HG03439 (cell line): ENCODE measurements around the gene EEIG1.

Experiments
- ATAC-seq: cut with Tn5 transposase; IDR thresholded peaks from one replicate; pipeline ENCODE4 v1.9.1; 2021; ENCODE audit warnings: mild to moderate bottlenecking, moderate library complexity; ENCODE audit not compliant: unreplicated experiment

Gene EEIG1

DNA sequence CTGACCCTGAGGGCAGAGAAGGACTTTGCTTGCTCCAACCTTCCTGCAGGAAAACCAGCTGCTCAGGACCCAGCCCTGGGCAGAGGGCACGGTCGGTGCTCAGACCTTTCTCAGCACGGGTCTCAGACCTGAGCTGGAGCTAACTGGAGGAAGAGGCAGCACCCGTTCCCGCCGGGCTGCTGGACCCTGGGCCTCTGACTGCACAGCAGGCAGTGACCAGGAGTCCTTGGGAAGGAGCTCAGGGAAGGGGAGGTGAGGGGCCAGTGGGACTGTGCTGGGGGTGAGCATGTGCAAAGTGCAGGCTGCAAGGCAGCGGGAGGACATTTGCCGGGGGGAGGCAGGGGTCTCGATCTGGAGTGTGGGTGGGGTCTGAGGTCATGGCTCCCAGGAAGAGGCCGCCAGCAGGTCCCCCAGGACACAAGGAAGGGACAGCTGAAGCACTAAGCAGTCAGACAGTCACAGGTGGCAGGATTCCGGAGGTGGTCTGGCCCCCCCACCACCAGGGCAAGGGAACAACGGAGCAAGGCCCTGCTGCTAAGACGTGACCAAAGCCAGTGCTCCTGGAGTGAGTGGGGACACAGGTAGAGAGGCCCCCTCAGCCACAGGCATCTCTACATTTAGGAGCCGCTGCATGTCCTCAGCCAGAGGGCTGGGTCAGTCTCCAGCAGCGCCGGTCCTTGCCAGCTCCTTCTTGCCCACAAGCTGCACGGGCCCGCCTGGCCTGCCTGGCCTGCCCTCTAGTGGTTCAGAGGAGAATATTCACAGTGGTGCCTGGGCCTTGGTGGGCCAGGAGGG is 38.4 kb downstream of the EEIG1 start:
- no peak for ATAC-seq

DNA sequence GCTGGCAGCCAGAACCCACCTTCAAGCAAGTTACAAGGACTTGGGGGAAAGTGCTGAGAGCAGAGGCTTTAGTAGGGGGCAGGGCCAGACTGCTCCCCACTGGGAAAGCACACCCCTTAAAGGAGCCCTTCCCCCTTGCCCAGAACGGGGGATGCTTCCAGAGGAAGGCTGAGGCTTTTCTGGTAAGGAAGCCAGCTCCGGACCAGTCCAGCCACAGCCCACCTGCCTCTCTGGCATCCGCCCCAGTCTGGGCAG is 38.9 kb downstream of the EEIG1 start:
- ATAC-seq = no peak

DNA sequence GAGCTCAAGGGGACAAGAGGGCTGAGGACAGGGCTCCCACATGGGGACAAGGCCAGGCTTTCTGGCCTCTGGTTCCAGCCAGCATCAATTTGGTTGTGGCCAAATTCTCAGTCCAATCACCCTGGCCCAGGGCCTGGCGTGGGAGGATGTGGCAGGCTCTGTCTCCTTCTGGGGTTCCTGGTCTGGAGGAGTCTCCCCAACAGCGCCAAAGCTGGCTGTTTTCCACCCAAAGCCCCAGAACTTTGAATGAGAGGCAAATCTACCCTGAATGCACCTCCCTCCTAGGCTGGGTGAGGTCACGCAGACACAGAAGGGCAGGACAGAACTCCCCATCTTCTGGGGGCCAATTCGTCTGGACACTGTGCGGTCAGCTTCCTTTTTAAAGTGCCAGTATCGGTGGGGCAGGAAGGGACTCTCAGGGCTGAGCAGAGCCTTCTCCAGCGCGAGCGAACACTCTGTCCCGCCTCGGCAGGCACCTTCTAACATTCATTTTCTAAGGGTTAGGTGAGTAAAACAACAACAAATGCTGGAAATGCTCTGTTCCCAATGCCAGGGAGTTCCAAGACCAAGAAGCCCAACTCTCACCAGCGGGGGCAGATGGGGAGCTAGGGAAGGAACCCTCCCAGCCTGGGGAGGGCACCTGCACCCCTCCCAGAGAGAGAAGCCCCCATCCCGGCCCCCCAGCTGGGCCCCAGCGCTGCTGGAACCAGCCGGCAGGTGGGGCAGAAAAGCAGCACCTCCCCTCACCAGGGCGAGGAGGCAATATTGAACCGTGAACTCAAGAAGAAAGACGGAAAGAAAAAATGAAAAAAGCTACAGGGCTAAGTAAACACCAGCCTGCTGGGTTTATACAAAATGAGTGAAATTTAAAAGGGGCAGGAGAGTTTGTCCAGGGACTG is 39.5 kb downstream of the EEIG1 start:
- no peak for ATAC-seq

DNA sequence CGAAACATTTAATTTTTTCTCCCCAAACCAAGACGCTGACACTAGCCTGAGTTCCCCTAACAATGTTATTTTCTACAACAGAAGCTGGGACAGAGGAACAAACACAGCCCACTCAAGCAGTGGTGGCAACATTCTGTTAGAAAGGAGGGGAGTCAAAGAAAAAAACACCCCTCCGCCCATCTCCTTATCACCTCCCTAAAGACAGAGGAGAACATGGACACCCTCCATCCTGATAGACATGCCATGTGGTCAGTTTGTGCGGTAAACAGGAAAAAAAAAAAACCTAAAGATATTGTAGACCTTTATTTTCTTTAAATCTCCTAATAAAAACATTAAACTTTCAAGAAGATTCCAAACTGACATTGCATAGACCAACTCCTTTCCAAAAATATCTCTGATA is 40.2 kb downstream of the EEIG1 start:
- no peak for ATAC-seq

DNA sequence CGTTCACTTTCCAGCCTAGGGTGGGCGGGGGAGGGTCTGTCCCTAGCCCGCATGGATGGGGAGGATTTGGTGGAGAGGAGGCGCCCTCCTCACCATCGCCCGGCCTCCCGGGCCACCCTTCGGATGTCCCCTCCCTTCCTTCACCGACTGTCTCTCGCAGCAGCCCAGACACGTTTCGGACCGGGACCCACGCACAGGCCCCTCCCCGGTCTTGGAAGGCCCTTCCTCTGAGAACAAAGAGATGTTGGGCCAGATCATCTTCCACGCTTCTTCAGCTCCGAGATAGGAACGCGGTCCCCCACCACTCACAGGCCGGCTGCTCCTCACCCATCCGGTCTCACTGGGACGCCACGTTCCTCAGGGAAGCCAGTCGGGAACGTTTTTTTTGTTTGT is 42.5 kb downstream of the EEIG1 start:
- ATAC-seq = no peak

DNA sequence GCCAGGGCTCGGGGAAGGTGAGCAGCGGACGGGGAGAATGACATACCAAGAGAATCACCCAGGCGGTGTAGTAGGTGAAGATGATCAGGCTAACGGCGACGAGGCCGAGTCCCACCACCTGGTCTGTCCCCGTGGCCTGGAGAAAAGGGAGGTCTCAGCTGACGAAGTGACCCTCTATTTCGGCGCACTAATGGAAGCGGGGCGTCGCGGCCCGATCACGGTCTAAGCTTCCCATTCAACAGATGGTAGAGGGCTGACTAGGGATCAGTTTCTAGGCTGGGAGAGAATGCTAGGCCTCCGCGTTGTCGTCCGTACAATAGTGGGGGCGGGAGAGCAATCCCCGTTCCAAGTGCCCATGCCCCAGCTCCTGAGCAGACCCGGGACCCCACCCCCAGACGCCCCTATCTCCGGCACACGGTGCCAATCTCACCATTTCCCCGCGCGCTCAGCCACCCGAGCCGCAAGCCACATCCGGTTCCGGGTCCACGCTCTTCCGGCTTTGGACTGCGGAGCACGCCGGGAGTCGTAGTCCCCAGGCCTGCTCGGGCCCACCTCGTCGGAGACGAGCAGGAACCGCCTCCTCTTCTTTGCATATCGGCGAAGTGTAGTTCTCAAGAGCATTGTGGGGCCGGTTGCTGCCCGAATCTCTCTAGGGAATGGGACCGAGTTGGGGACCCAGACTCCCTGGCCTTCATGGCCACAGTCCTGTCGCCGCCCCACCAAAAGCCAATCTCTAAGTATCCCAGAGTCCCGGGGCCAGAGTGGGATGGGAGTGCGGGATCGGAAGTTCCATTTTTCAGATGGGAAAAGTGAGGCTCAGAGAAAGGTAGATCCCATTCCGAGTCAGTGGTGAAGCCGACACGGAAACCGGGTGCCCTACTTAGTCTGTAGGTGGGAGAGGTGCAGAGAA is 43.1 kb downstream of the EEIG1 start, which contains the start of gene DPM2:
Gene DPM2 (minus strand): TSS at position 467 of the 910 bp plus-strand sequence. CDS start 34 bp downstream, at position 433.
- peak; percentile 66 for ATAC-seq

DNA sequence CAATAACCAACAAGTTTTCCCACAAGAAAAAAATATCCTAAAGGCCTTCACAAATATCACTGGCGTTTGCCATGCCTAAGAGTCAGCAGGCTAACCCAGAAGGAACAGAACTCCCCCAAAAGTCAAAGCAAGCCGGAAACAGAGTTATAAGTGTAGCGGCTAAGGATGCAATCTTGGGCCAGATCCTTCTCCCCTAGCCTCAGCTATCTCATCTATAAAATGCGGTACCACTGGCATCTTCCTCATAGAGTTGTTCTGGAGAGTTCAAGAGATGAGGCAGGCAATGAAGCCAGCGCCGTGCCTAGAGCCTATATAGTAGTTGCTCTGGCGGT is 43.8 kb downstream of the EEIG1 start:
- no peak for ATAC-seq

DNA sequence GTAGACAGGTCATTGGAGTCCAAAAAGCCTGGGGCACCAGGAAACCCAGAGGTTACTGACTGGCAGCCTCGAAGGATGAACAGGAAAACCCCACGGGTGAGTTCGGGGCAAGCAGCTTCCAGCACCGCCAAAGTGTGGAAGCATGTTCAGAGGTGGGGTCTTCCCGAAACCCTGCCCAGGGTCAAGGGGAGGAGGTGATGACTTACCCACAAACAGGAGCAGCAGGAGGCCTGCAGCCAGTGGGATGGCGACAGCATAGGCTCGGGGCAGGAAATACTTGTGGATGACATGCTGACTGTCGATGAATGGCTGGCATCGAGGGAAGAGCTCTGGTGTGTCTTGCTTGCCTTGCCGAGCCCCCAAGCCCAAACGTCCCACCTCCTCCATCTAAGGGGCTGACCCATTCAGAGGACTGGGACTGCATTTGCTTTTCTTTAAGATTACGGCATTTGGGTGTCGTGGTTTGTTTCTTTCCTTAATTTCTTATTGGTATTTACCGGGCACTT is 44.4 kb downstream of the EEIG1 start:
- no peak for ATAC-seq

DNA sequence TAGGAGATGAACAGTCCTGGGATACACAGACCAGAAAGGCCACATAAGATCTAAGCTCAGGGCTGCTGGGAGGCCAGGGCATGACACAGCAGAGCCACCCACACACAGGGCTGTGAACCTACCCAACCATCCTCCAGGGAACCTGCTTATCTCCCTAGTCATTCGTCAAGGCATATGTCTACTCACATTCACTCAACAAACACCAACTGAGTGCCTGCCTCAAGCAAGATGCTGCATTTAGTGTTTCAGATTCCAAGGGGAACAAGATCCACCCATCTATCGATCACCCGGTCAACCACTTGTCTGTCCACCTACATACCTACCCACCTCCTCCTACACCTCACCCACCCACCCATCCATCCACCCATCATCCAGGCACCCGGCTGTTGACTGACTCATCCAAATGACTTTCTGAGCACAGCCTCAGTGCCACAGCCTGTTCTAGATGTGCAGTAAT is 45.0 kb downstream of the EEIG1 start:
- ATAC-seq = no peak

DNA sequence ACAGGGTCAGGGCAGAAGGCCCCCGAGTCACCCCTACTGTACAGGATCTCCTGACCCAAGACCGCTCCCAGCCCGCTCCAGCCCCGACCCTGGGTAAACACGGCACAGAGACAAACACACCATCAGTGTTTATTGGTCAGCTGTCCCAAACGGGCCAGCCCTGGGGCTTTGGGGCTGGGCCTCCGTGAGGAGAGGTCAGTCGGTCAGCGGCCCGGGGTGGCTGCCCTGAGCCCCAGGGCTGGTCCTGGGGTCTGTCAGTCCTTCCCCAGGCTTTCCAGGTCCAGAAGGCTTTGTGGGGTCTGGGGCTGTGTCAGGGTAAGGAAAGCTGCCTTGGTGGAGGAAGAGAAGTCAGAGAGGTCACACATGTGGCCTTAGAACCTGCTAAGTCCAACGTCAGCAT is 45.8 kb downstream of the EEIG1 start:
- ATAC-seq = no peak

DNA sequence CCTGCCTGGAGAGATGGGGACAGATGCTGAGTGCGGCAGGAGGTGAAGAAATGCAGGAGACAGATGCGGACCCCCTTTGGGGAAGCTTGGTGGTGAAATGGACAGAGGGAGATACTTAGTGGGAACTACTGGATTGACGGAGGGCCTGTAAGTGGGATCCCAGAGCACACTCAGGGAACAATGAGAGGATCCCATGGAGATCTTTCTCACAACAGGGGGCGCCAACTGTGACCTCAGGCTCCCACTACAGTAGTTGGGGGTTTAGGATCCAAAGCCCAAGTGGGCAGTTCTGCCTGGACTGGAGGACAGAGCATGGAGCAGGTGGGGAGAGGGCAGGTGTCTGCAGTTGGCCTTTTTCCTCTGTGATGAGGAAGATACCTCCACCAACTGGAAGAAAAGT is 46.5 kb downstream of the EEIG1 start:
- no peak for ATAC-seq

DNA sequence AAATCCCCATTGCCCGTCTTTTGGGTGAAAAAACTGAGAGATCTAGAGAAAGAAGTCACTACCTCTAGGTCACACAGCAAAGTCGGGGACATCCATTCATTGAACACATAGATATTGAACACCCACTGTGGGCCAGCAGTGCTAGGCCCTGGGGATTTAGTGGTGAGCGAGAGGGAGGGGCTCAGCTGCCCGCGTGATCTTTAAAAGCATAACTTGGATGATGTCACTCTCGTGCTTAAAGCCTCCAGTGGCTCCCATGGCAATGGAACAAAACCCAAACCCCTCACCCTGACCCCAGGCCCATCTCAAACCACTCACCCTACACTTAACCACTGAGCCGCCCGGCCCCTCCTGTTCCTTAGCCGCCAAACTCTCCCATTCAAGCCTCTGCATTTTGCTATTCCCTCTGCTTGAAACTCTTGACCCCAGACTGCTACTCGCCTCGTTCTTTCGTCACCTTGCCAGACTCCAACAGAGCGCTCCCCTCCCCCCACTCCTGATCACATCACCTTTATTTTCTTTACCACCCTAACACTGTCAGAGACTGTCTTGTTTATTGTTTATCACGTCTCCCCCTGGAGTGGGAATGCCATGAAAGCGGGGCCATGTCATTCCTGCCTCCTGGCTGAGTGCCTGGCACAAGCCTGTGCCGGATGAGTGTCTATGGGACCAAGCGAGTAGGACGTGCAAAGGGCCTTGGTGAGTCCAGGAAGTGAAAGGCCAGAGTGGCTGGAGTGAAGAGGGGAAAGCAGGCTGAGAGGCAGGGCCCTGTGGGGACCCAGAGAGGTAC is 49.5 kb downstream of the EEIG1 start:
- peak; percentile 21 for ATAC-seq
